ENCODE results near the gene PHGDH. TPM values are rescaled to one million over a fixed set of nuclear protein-coding genes. Genes with fewer than 3 reads are reported as not detected.

The PHGDH gene
- total and polyA plus RNA-seq, 2 donors (not counting 1 experiment from before 2014, with no cell fraction given): 1.2 to 3.9 TPM

GRCh38 chr1:119762953-119763352 is 51.2 kb downstream of the PHGDH start:
- peaks cover 15% of the 10 kb centered on the region for H3K27me3 Mint-ChIP-seq
- Histone ChIP-seq H2AFZ (ENCODE audit: insufficient read depth, low read depth, low read length, poor library complexity, severe bottlenecking) (no peak overlapping the region), H3K36me3 (replicated peaks in 1 of 2; ENCODE audit: control extremely low read depth in 1 of 2, control insufficient read depth in 1 of 2, extremely low read depth in 1 of 2, insufficient read depth in 2 of 2, low read length in 1 of 2) (no peaks in the 10 kb centered on the region), H4K20me1 (ENCODE audit: control insufficient read depth, insufficient read depth, low read length, poor library complexity, severe bottlenecking) (no peaks in the 10 kb centered on the region), H3K27me3 (replicated peaks in 1 of 4; ENCODE audit: control extremely low read depth in 1 of 4, control insufficient read depth in 3 of 4, insufficient read depth in 4 of 4, low read length in 3 of 4) (peaks cover 0 to 7% (median 3%) of the 10 kb centered on the region in 4 experiments), H3K4me1 (ENCODE audit: control insufficient read depth in 2 of 2, insufficient read depth in 2 of 2, low read length in 2 of 2) (no peaks in the 10 kb centered on the region), H3K9me3 (ENCODE audit: control extremely low read depth in 1 of 3, control insufficient read depth in 2 of 3, insufficient read depth in 1 of 3, low read length in 2 of 3) (peaks cover 0 to 4% (median 0%) of the 10 kb centered on the region in 3 donors), H3K27ac (ENCODE audit: low read length in 2 of 2) (no peak overlapping the region), H3K9ac (ENCODE audit: low read length) (no peak overlapping the region), H3K4me2 (replicated peaks; ENCODE audit: low read depth, low read length, poor library complexity, severe bottlenecking) (no peak overlapping the region), H3K79me2 (ENCODE audit: control insufficient read depth, insufficient read depth, low read length) (no peaks in the 10 kb centered on the region), H3K4me3 (ENCODE audit: control extremely low read depth in 1 of 5, extremely low read depth in 1 of 5, insufficient read depth in 1 of 5, low read depth in 2 of 5, low read length in 4 of 5) (no peak overlapping the region)
- ChIA-PET CTCF (no interaction called here), POLR2A (no interaction called here)
- no peak overlapping the region for H3K27ac Mint-ChIP-seq
- no peak for DNase-seq
- WGBS (ENCODE audit: insufficient coverage): no CpG with 5 or more reads among the region's 1 CpG
- TF ChIP-seq EZH2 (IDR thresholded peaks at IDR 0.05; ENCODE audit: borderline replicate concordance, insufficient read depth, low read depth, low read length, poor library complexity, severe bottlenecking) (no peak), CTCF (IDR thresholded peaks at IDR 0.05) (no peak)
- no peak overlapping the region for H3K4me3 Mint-ChIP-seq
- no peaks in the 10 kb centered on the region for H3K9me3 Mint-ChIP-seq (ENCODE audit: insufficient read depth)
- intact Hi-C loops (cut with micrococcal nuclease): no loop called here
- no peak for ATAC-seq (ENCODE audit: low read depth)
- H3K4me1 Mint-ChIP-seq: no peaks in the 10 kb centered on the region

- no peak overlapping the region for H3K27ac Mint-ChIP-seq
- no peak overlapping the region for H3K4me2 ChIP-seq (replicated peaks; ENCODE audit: low read depth, low read length, poor library complexity, severe bottlenecking)
- ChIA-PET CTCF (interaction anchor here (1.1 to 1.4 kb wide), 2 partner anchors 20 to 45 kb away, joined by 4 to 6 read pairs; no protein-coding TSS in a partner anchor), POLR2A (no interaction called here)
- no peak for ATAC-seq (ENCODE audit: low read depth)
- DNase-seq: no peak
- 82% methylated on average over 6 of the region's 6 CpGs for WGBS (ENCODE audit: insufficient coverage)
- no peak overlapping the region for H3K9ac ChIP-seq (ENCODE audit: low read length)
- H4K20me1 ChIP-seq (ENCODE audit: control insufficient read depth, insufficient read depth, low read length, poor library complexity, severe bottlenecking): no peaks in the 10 kb centered on the region
- intact Hi-C loops (cut with micrococcal nuclease): no loop called here
- no peak overlapping the region for H2AFZ ChIP-seq (ENCODE audit: insufficient read depth, low read depth, low read length, poor library complexity, severe bottlenecking)
- H3K4me3 ChIP-seq (ENCODE audit: control extremely low read depth in 1 of 5, extremely low read depth in 1 of 5, insufficient read depth in 1 of 5, low read depth in 2 of 5, low read length in 4 of 5): no peak overlapping the region
- no peaks in the 10 kb centered on the region for H3K36me3 ChIP-seq (replicated peaks in 1 of 2; ENCODE audit: control extremely low read depth in 1 of 2, control insufficient read depth in 1 of 2, extremely low read depth in 1 of 2, insufficient read depth in 2 of 2, low read length in 1 of 2)
- no peaks in the 10 kb centered on the region for H3K4me1 Mint-ChIP-seq
- no peaks in the 10 kb centered on the region for H3K79me2 ChIP-seq (ENCODE audit: control insufficient read depth, insufficient read depth, low read length)
- H3K9me3 Mint-ChIP-seq (ENCODE audit: insufficient read depth): no peaks in the 10 kb centered on the region
- peaks cover 0 to 7% (median 3%) of the 10 kb centered on the region in 4 experiments for H3K27me3 ChIP-seq (replicated peaks in 1 of 4; ENCODE audit: control extremely low read depth in 1 of 4, control insufficient read depth in 3 of 4, insufficient read depth in 4 of 4, low read length in 3 of 4)
- H3K4me1 ChIP-seq (ENCODE audit: control insufficient read depth in 2 of 2, insufficient read depth in 2 of 2, low read length in 2 of 2): no peaks in the 10 kb centered on the region
- TF ChIP-seq EZH2 (IDR thresholded peaks at IDR 0.05; ENCODE audit: borderline replicate concordance, insufficient read depth, low read depth, low read length, poor library complexity, severe bottlenecking): no peak
- no peak for TF ChIP-seq CTCF (IDR thresholded peaks at IDR 0.05)
- H3K9me3 ChIP-seq (ENCODE audit: control extremely low read depth in 1 of 3, control insufficient read depth in 2 of 3, insufficient read depth in 1 of 3, low read length in 2 of 3): peaks cover 0 to 4% (median 0%) of the 10 kb centered on the region in 3 donors
- H3K27ac ChIP-seq (ENCODE audit: low read length in 2 of 2): no peak overlapping the region
- H3K4me3 Mint-ChIP-seq: no peak overlapping the region
- H3K27me3 Mint-ChIP-seq: peaks cover 21% of the 10 kb centered on the region
These were observed 52.5 kb downstream of the PHGDH start for GRCh38 chr1:119764220-119764619.
